Endothelial cell (in vitro differentiated cells): ENCODE results near the gene RNF208. TPM values are rescaled to one million over a fixed set of nuclear protein-coding genes. Genes with fewer than 3 reads are reported as not detected.

Experiments
- DNase-seq: peaks from one replicate; pipeline ENCODE4 v3.0.0; 2021; ENCODE audit warnings: low spot score
- H3K27ac Mint-ChIP-seq: one replicate; pipeline ENCODE4 v1.8.0; 2021; ENCODE audit warnings: mixed read lengths, inconsistent platforms; ENCODE audit not compliant: unreplicated experiment
- H3K27me3 Mint-ChIP-seq: one replicate; pipeline ENCODE4 v1.8.0; 2021; ENCODE audit warnings: mild to moderate bottlenecking, moderate library complexity, mixed read lengths, inconsistent platforms; ENCODE audit not compliant: unreplicated experiment
- H3K36me3 Mint-ChIP-seq: one replicate; pipeline ENCODE4 v1.8.0; 2021; ENCODE audit warnings: mild to moderate bottlenecking, low read depth, mixed read lengths, inconsistent platforms; ENCODE audit not compliant: unreplicated experiment
- H3K4me1 Mint-ChIP-seq: one replicate; pipeline ENCODE4 v1.8.0; 2021; ENCODE audit warnings: mild to moderate bottlenecking, mixed read lengths, inconsistent platforms; ENCODE audit not compliant: unreplicated experiment
- H3K4me3 Mint-ChIP-seq: one replicate; pipeline ENCODE4 v1.8.0; 2021; ENCODE audit warnings: mild to moderate bottlenecking, mixed read lengths, inconsistent platforms; ENCODE audit not compliant: unreplicated experiment
- H3K9me3 Mint-ChIP-seq: one replicate; pipeline ENCODE4 v1.8.0; 2021; ENCODE audit warnings: mixed read lengths, inconsistent platforms; ENCODE audit not compliant: unreplicated experiment
- total RNA-seq: library from RNA; stranded (reverse); fragmentation: NEBNext Ultra II Directional; extraction: Animal tissue kit (Norgen Biotek cat#: 25700); gene quantifications from one replicate; pipeline ENCODE4 v1.2.1, GENCODE V29; 2021; ENCODE audit not compliant: unreplicated experiment
- TF ChIP-seq, protein P1 (sequence below): fragments of 200-600 bp; sonication (generic); IDR thresholded peaks from one replicate; pipeline ENCODE4 v1.5.0; 2021; ENCODE audit warnings: antibody characterized with exemption; ENCODE audit not compliant: unreplicated experiment

The RNF208 gene
- total RNA-seq, 1 donor from 2014 or later: 1.1 TPM

DNA sequence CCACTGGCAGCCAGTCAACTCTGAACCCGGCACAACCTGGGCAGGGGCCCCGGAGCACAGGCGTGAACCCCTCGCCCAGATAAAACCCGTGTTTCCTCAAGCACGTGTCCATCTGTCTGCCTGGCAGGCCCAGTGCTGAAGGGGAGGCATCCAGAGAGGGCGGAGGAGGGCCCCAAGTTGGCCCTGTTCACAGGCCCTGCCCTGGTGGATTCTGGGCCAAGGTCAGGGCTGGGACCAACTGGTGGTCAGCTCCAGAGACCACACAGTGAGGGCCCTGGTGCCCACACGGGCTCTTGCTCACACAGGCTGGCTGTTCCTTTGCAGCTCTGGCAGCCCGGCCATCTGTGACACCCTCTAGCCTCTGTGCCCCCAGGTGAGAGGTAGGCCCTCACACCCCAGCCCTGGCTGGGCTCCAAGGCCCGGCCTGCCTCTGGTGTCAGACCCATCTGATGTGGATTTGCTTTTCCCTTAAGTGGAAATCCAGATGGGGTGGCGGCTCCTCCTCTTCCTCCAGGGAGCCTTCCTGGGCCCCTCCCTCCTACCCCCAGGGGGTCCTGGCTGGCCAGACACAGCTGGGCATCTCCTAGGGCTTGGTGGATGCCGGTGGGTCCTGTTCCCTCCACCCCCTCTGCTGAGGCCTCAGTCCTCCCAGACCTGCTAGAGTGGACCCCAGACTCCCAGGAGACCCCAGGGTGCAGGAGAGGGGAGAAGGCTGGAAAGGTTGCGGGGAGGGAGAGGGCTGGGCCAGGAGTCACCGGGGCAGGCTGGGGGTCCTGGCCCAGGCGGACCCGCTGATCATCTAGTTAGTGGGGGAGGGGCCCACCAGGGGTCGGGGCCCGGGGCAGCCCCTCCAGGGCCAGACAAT, 28.5 kb upstream of the RNF208 start:
- H3K27me3 Mint-ChIP-seq: peaks cover 4% of the 10 kb centered on the region
- no peak for DNase-seq
- no peaks in the 10 kb centered on the region for H3K36me3 Mint-ChIP-seq
- peaks cover 3% of the 10 kb centered on the region for H3K4me1 Mint-ChIP-seq
- TF ChIP-seq, protein P1, sequence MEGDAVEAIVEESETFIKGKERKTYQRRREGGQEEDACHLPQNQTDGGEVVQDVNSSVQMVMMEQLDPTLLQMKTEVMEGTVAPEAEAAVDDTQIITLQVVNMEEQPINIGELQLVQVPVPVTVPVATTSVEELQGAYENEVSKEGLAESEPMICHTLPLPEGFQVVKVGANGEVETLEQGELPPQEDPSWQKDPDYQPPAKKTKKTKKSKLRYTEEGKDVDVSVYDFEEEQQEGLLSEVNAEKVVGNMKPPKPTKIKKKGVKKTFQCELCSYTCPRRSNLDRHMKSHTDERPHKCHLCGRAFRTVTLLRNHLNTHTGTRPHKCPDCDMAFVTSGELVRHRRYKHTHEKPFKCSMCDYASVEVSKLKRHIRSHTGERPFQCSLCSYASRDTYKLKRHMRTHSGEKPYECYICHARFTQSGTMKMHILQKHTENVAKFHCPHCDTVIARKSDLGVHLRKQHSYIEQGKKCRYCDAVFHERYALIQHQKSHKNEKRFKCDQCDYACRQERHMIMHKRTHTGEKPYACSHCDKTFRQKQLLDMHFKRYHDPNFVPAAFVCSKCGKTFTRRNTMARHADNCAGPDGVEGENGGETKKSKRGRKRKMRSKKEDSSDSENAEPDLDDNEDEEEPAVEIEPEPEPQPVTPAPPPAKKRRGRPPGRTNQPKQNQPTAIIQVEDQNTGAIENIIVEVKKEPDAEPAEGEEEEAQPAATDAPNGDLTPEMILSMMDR: no peak
- H3K27ac Mint-ChIP-seq: no peak overlapping the region
- H3K9me3 Mint-ChIP-seq: no peaks in the 10 kb centered on the region
- no peak overlapping the region for H3K4me3 Mint-ChIP-seq

DNA sequence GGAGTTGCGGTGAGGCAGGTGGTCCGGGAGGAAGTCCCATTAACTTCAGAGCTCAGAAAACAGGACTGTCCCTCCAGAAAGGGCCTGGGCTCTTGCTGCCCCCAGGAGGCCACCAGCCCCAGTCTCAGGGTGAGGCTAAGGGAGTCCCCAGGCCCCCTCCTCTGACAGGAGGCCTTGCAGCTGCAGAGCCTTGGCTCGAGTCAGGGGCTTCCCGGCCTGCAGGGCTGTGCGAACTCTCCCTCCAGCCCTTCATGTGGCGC, 25.8 kb upstream of the RNF208 start:
- Mint-ChIP-seq H3K4me3 (no peak overlapping the region), H3K27me3 (peaks cover 3% of the 10 kb centered on the region), H3K27ac (no peak overlapping the region), H3K9me3 (no peaks in the 10 kb centered on the region), H3K36me3 (peaks cover under 1% of the 10 kb centered on the region), H3K4me1 (peaks cover 15% of the 10 kb centered on the region)
- TF ChIP-seq, protein P1: no peak
- DNase-seq: no peak

DNA sequence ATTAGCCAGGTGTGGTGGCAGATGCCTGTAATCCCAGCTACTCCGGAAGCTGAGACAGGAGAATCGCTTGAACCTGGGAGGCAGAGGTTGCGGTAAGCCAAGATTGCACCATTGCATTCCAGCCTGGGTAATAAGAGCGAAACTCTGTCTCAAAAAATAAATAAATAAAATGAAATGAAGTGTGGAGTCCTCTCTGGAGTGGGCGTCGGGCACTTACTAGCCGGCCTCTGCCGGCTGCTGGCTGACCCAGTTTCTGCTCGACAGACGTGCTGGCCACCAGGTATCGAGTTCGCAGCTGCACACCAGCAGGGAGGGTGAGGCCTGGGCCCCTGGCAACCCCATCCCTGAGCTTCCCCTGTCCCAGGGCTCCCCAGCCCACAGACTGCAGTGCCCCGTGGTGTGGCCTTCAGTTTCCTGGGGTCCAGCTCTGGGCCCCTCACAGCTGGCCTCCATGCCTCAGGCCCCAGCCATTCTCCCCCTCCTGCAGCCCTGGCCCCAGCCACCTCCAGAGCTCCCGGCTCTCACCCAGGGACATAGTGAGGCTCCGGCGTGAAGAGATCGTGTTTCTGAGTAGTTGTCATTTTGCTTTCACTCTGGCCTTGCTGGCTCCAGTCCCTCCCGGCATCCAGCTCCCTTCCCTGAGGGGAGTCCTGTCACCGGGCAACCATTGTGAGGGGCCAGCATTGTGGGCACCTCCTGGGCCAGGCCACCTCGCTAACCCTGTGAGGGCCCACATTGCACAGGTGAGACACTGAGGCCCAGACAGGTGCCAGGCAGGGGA, 25.3 kb upstream of the RNF208 start:
- TF ChIP-seq, protein P1: no peak
- Mint-ChIP-seq H3K4me3 (no peak overlapping the region), H3K27ac (no peak overlapping the region), H3K4me1 (peaks cover 20% of the 10 kb centered on the region), H3K9me3 (no peaks in the 10 kb centered on the region), H3K27me3 (peaks cover 8% of the 10 kb centered on the region), H3K36me3 (peaks cover 6% of the 10 kb centered on the region)
- no peak for DNase-seq

DNA sequence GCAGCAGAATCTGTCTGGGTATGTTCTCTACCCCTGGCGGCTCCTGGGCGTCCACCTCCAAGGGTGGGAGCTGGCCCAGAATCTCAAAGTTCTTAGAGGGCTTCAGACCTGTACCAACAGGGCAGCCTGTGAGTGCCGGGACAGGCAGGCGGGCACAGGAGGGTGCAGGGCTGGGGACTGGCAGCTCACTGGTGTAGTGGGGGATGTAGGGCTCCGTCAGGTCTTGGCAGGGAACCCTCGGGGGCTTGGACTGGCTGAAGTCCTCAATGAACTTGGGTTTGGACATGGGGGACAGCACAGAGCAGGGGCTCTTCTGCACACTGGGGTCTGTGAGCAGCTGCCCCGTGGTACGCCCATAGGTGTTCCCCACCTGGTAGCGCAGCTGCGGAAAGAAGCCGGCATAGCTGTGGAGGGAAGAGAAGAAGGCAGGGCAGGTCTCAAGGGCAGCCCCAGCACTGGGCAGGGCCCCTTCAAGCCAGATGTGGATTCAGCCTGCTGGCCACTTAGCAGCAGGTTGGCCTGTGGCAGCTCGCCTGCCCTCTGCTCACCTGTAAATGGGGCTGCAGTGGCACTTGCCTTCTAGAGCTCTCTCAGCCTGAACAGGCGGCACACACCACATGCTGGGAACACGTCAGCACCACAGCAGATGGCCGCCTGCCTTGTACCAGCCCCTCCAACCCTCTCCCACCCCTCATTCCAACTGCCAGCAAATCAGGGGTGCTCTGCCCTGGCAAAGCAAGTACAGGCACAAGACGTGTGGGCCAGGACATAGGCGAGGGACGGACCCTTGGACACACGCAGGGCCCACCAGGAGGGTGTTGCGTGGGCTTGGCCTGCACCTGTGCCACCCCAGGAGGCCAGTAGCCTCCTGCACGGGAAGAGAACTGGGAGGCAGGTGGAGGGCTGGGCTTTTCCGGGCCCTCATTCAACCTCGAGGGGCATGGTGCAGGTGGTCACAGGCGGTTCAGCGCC, 23.7 kb upstream of the RNF208 start:
- H3K4me1 Mint-ChIP-seq: peaks cover 27% of the 10 kb centered on the region
- no peak overlapping the region for H3K4me3 Mint-ChIP-seq
- H3K27ac Mint-ChIP-seq: no peak overlapping the region
- DNase-seq: no peak
- H3K27me3 Mint-ChIP-seq: peaks cover 14% of the 10 kb centered on the region
- no peaks in the 10 kb centered on the region for H3K9me3 Mint-ChIP-seq
- TF ChIP-seq, protein P1: no peak
- peaks cover 8% of the 10 kb centered on the region for H3K36me3 Mint-ChIP-seq
